ENCODE results near the gene NCK2. TPM values are rescaled to one million over a fixed set of nuclear protein-coding genes. Genes with fewer than 3 reads are reported as not detected.
A peak's percentile ranks its signal among the peaks of the same experiment; 100 is the strongest.

Gene NCK2
- total and polyA plus RNA-seq, 2 donors from 2014 or later, result 22.8 to 52.9 TPM

DNA sequence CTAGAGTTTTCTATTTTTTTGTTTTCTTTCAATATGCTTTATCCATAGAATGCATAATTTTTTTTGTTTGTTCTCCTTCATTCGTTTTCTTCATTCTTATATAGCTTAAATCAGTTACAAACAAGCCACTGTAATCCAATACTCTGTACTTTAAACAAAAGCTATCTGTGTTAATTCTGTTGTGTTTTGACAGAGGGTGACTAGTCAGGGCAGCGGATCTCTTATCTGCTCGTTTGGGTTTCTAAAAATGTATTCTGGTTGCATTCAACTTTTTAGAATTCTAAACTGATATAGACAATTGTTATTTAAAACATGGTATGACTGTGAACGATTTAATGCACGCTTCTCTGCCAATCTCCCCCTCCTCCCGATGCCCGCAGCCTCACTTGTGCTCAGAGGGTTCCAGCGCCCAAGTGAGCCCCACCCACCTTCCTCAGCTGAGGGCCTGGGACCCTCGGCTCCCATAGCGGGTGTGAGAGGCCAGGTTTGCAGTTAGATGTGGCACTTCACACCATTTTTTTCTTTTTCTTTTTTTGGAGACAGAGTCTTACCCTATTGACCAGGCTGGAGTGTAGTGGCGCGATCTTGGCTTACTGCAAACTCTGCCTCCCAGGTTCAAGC, 44.1 kb downstream of the NCK2 start:
- DNase-seq (no peak), FAIRE-seq (no peak)
- H3K27ac ChIP-seq (ENCODE audit: low read depth in 2 of 2, low read length in 2 of 2), result no peak overlapping the region
- peaks cover 0 to 26% (median 14%) of the 10 kb centered on the region in 3 donors for H3K4me1 ChIP-seq (ENCODE audit: control insufficient read depth in 2 of 3, insufficient read depth in 2 of 3, low read depth in 1 of 3, low read length in 3 of 3)
- H3K9me3 ChIP-seq (ENCODE audit: control insufficient read depth in 2 of 3, insufficient read depth in 1 of 3, low read length in 3 of 3), result no peaks in the 10 kb centered on the region
- H3K36me3 ChIP-seq (ENCODE audit: control insufficient read depth in 2 of 3, insufficient read depth in 3 of 3, low read length in 3 of 3), result no peaks in the 10 kb centered on the region
- H3K9ac ChIP-seq (ENCODE audit: low read length in 3 of 3), result no peak overlapping the region
- no peak for TF ChIP-seq CTCF (IDR thresholded peaks at IDR 0.05; ENCODE audit: borderline replicate concordance, extremely low read depth, insufficient read depth)
- intact Hi-C loops (cut with DNase I), result no loop called here
- H3K4me3 ChIP-seq (ENCODE audit: low read length in 3 of 3), result no peak overlapping the region
- H3K27me3 ChIP-seq (ENCODE audit: control insufficient read depth, insufficient read depth, low read length), result no peaks in the 10 kb centered on the region

DNA sequence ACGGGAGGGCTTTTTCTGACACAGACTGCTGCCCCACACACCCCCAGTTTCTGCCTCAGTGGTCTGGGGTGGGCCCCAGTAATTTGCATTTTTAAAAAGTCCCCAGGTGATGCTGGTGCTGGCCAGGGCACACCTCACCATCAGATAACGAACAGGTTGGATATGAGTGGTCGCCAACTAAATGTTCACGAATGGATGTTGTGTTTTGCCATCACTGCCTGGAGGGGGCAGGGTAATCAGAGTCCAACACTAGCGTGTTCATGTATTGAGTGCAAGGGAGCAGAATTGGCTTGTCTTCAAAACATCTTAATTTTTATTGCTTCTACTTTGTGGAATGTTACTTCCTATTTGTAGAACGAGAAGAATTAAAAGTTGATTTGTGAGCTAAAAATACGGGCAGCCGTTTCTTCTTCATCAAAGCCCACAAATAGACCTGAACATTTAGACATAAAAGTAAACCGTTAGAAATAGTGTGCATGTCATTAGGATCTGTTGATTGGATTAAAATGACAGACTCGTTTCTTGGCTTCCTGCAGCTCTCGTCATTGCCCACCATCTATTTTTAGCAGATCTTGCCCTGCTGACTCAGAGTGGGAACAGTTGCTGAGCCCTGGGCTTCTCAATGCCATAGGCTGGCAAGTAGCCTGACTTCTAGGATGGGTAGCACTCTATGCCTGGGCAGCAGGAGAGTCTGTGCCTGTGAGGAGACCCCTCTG, 45.2 kb downstream of the NCK2 start:
- intact Hi-C loops (cut with DNase I), result no loop called here
- DNase-seq (peak in 1 of 5 donors; percentile 77), FAIRE-seq (no peak)
- H3K27ac ChIP-seq (ENCODE audit: low read depth in 2 of 2, low read length in 2 of 2), result peak overlapping the region in 1 of 2 donors; percentile 32
- H3K9ac ChIP-seq (ENCODE audit: low read length in 3 of 3), result no peak overlapping the region
- H3K4me3 ChIP-seq (ENCODE audit: low read length in 3 of 3), result no peak overlapping the region
- H3K4me1 ChIP-seq (ENCODE audit: control insufficient read depth in 2 of 3, insufficient read depth in 2 of 3, low read depth in 1 of 3, low read length in 3 of 3), result peaks cover 0 to 26% (median 14%) of the 10 kb centered on the region in 3 donors
- H3K36me3 ChIP-seq (ENCODE audit: control insufficient read depth in 2 of 3, insufficient read depth in 3 of 3, low read length in 3 of 3), result no peaks in the 10 kb centered on the region
- TF ChIP-seq CTCF (IDR thresholded peaks at IDR 0.05; ENCODE audit: borderline replicate concordance, extremely low read depth, insufficient read depth), result peak; percentile 20
- no peaks in the 10 kb centered on the region for H3K27me3 ChIP-seq (ENCODE audit: control insufficient read depth, insufficient read depth, low read length)
- no peaks in the 10 kb centered on the region for H3K9me3 ChIP-seq (ENCODE audit: control insufficient read depth in 2 of 3, insufficient read depth in 1 of 3, low read length in 3 of 3)

- Histone ChIP-seq H3K27me3 (ENCODE audit: control insufficient read depth, insufficient read depth, low read length) (no peaks in the 10 kb centered on the region), H3K36me3 (ENCODE audit: control insufficient read depth in 2 of 3, insufficient read depth in 3 of 3, low read length in 3 of 3) (no peaks in the 10 kb centered on the region), H3K4me1 (ENCODE audit: control insufficient read depth in 2 of 3, insufficient read depth in 2 of 3, low read depth in 1 of 3, low read length in 3 of 3) (peaks cover 0 to 28% (median 14%) of the 10 kb centered on the region in 3 donors), H3K27ac (ENCODE audit: low read depth in 2 of 2, low read length in 2 of 2) (no peak overlapping the region), H3K9me3 (ENCODE audit: control insufficient read depth in 2 of 3, insufficient read depth in 1 of 3, low read length in 3 of 3) (no peaks in the 10 kb centered on the region), H3K4me3 (ENCODE audit: low read length in 3 of 3) (no peak overlapping the region), H3K9ac (ENCODE audit: low read length in 3 of 3) (no peak overlapping the region)
- TF ChIP-seq CTCF (IDR thresholded peaks at IDR 0.05; ENCODE audit: borderline replicate concordance, extremely low read depth, insufficient read depth), result no peak
- FAIRE-seq, result no peak
- intact Hi-C loops (cut with DNase I), result no loop called here
- no peak for DNase-seq
Measured at GRCh38 chr2:105790461-105791149, 45.9 kb downstream of the NCK2 start.

All from kidney (tissue), 14 donors.